Measurements from ENCODE around the gene LRBA.

LRBA gene

GRCh38 chr4:150867148-150867547, 147.9 kb downstream of the LRBA start:
- peak; percentile 19 to 49 for DNase-seq

GRCh38 chr4:150863456-150863855, 151.6 kb downstream of the LRBA start:
- no peak for DNase-seq

- DNase-seq = no peak
These were observed 152.3 kb downstream of the LRBA start for GRCh38 chr4:150862829-150863228.

GRCh38 chr4:150859453-150859852, 155.6 kb downstream of the LRBA start:
- DNase-seq = no peak

GRCh38 chr4:150855981-150856510, 159.0 kb downstream of the LRBA start:
- peak in 1 of 2 experiments; percentile 1 for DNase-seq

- DNase-seq = no peak
These were observed 160.5 kb downstream of the LRBA start for GRCh38 chr4:150854600-150854999.

- DNase-seq = no peak
These were observed 161.2 kb downstream of the LRBA start for GRCh38 chr4:150853882-150854281.

- no peak for DNase-seq
These were observed 162.9 kb downstream of the LRBA start for GRCh38 chr4:150852216-150852615.

- no peak for DNase-seq
These were observed 166.1 kb downstream of the LRBA start for GRCh38 chr4:150849016-150849415.

GRCh38 chr4:150828159-150828558, 186.9 kb downstream of the LRBA start:
- no peak for DNase-seq

GRCh38 chr4:150827226-150827625, 187.9 kb downstream of the LRBA start:
- no peak for DNase-seq

- no peak for DNase-seq
These were observed 188.8 kb downstream of the LRBA start for GRCh38 chr4:150826306-150826705.

GRCh38 chr4:150822407-150822806, 192.7 kb downstream of the LRBA start:
- DNase-seq = no peak

- DNase-seq = no peak
These were observed 193.4 kb downstream of the LRBA start for GRCh38 chr4:150821641-150822040.

- DNase-seq = no peak
These were observed 194.7 kb downstream of the LRBA start for GRCh38 chr4:150820409-150820808.

- DNase-seq = no peak
These were observed 196.4 kb downstream of the LRBA start for GRCh38 chr4:150818661-150819060.

GRCh38 chr4:150817804-150818528, 197.1 kb downstream of the LRBA start:
- DNase-seq = no peak

GRCh38 chr4:150817017-150817416, 198.1 kb downstream of the LRBA start:
- no peak for DNase-seq

- no peak for DNase-seq
These were observed 198.6 kb downstream of the LRBA start for GRCh38 chr4:150816491-150816890.

GRCh38 chr4:150814873-150815272, 200.2 kb downstream of the LRBA start:
- DNase-seq = no peak

- no peak for DNase-seq
These were observed 209.7 kb downstream of the LRBA start for GRCh38 chr4:150805183-150806025.

- DNase-seq = no peak
These were observed 213.3 kb downstream of the LRBA start for GRCh38 chr4:150801833-150802232.

GRCh38 chr4:150799207-150799606, 215.9 kb downstream of the LRBA start:
- no peak for DNase-seq

- DNase-seq = no peak
These were observed 220.4 kb downstream of the LRBA start for GRCh38 chr4:150794706-150795105.

All from NCI-H524 (cell line).